ENCODE data around the gene SLC22A5. TPM values are rescaled to one million over a fixed set of nuclear protein-coding genes. Genes with fewer than 3 reads are reported as not detected.

SLC22A5 gene
- total and polyA plus RNA-seq, 9 of the 15 experiments (the other 6 are each of a cell fraction or from before 2014, with no cell fraction given): 3.0 to 16.6 (median 8.3) TPM

DNA sequence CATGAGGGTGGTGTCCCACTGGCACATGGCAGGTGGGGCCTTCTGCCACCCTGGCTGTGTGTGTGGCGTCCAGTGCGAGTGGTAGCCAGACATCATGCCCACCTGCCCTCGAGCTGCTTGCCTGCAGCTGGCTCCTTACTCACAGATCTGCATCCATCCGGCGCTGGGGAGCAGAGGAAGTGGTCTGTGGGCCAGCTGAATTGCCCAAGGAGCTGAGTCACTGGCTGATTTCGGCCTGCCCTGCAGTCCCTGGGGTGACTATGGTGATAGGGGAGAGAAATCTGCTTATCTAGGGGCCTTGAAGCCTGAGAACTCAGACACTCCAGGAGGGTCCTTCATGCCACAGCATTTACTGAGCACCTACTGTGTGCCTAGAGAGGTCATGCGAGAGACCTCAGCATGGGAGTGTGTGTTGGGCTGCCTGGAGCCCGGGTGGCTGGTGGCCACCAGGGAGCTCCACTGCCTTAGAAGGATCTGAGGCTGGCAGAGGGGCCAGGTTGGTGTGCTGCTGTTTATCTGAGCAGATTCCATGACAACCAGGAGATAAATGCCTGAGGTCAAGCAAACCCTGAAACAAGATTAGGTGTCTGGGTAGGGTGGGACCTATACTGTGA is 57.1 kb downstream of the SLC22A5 start (continued):
- TF ChIP-seq, protein P1, sequence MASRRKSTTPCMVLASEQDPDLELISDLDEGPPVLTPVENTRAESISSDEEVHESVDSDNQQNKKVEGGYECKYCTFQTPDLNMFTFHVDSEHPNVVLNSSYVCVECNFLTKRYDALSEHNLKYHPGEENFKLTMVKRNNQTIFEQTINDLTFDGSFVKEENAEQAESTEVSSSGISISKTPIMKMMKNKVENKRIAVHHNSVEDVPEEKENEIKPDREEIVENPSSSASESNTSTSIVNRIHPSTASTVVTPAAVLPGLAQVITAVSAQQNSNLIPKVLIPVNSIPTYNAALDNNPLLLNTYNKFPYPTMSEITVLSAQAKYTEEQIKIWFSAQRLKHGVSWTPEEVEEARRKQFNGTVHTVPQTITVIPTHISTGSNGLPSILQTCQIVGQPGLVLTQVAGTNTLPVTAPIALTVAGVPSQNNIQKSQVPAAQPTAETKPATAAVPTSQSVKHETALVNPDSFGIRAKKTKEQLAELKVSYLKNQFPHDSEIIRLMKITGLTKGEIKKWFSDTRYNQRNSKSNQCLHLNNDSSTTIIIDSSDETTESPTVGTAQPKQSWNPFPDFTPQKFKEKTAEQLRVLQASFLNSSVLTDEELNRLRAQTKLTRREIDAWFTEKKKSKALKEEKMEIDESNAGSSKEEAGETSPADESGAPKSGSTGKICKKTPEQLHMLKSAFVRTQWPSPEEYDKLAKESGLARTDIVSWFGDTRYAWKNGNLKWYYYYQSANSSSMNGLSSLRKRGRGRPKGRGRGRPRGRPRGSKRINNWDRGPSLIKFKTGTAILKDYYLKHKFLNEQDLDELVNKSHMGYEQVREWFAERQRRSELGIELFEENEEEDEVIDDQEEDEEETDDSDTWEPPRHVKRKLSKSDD (conservative IDR thresholded peaks at IDR 0.05; ENCODE audit: low read length): no peak
- no peak for TF ChIP-seq RUNX1 (IDR thresholded peaks at IDR 0.05; ENCODE audit: low read depth)
- no peak for TF ChIP-seq CCAR2 (IDR thresholded peaks at IDR 0.05; ENCODE audit: low read depth, low read length)
- TF ChIP-seq, protein P2, sequence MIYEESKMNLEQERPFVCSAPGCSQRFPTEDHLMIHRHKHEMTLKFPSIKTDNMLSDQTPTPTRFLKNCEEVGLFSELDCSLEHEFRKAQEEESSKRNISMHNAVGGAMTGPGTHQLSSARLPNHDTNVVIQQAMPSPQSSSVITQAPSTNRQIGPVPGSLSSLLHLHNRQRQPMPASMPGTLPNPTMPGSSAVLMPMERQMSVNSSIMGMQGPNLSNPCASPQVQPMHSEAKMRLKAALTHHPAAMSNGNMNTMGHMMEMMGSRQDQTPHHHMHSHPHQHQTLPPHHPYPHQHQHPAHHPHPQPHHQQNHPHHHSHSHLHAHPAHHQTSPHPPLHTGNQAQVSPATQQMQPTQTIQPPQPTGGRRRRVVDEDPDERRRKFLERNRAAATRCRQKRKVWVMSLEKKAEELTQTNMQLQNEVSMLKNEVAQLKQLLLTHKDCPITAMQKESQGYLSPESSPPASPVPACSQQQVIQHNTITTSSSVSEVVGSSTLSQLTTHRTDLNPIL (CRISPR knock-in tag; IDR thresholded peaks at IDR 0.05): no peak
- TF ChIP-seq, protein P3, sequence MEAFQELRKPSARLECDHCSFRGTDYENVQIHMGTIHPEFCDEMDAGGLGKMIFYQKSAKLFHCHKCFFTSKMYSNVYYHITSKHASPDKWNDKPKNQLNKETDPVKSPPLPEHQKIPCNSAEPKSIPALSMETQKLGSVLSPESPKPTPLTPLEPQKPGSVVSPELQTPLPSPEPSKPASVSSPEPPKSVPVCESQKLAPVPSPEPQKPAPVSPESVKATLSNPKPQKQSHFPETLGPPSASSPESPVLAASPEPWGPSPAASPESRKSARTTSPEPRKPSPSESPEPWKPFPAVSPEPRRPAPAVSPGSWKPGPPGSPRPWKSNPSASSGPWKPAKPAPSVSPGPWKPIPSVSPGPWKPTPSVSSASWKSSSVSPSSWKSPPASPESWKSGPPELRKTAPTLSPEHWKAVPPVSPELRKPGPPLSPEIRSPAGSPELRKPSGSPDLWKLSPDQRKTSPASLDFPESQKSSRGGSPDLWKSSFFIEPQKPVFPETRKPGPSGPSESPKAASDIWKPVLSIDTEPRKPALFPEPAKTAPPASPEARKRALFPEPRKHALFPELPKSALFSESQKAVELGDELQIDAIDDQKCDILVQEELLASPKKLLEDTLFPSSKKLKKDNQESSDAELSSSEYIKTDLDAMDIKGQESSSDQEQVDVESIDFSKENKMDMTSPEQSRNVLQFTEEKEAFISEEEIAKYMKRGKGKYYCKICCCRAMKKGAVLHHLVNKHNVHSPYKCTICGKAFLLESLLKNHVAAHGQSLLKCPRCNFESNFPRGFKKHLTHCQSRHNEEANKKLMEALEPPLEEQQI (IDR thresholded peaks at IDR 0.05): no peak
- TF ChIP-seq MTA3 (IDR thresholded peaks at IDR 0.05; ENCODE audit: borderline replicate concordance): peak; percentile 74; the same call in 1 of the 2 replicates
- TF ChIP-seq HIVEP1 (CRISPR knock-in tag; IDR thresholded peaks at IDR 0.05): no peak
- TF ChIP-seq ZNF436 (CRISPR knock-in tag; IDR thresholded peaks at IDR 0.05): no peak
